HL-60/S4 (cell line): ENCODE measurements around the gene CYB5A.
"Not testable (repeated sequence)": the region's sequence is repeated elsewhere in the genome, so short reads cannot be mapped to it uniquely, and the experiment has no call there.

ENCODE experiments used
- in situ Hi-C: fragments of 300-500 bp; cut with MboI; formaldehyde crosslinking; loops from 2 replicates; pipeline ENCODE4 v1.14.3; 2022; ENCODE audit warnings: low sequenced_read_pairs

Gene CYB5A, protein sequence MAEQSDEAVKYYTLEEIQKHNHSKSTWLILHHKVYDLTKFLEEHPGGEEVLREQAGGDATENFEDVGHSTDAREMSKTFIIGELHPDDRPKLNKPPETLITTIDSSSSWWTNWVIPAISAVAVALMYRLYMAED

DNA sequence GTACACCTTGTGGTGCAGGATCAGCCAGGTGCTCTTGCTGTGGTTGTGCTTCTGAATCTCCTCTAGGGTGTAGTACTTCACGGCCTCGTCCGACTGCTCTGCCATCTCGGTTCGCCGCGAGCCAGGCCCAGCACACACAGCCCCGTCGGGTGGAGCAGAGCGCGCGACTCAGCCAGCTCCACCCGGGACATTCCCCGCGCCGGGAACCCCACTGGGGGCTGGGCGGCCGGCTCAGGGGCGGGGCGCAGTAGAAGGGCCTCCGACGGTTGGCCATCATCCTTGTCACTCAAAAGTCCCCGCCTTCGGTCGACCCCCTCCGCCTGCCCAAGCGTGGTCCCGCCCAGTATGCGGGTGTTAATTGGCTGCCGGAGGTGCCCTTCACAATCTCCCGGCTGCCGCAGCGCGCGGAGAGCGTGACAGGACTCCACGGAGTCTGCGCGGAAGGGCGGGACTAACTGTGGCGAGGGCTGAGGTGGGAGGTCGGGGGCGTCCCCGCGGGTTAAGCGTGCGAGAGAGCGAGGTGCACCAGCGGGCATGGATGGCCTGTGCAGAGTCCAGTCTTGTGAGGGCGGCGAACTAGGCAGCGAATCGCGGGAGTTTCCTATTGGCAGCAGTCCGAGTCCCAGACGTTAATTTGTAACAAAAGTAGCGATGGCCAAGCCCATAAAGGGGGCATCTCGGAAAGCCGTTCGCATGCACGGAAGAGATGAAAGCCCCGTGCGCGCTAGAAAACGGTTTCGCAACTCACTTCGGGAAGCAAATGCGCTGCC lies at the start of gene CYB5A:
Gene CYB5A, minus strand, starts transcription at position 193 of the 770 bp plus-strand sequence. Its CDS starts 88 bp downstream, at position 105.
- in situ Hi-C loops: no loop called here

DNA sequence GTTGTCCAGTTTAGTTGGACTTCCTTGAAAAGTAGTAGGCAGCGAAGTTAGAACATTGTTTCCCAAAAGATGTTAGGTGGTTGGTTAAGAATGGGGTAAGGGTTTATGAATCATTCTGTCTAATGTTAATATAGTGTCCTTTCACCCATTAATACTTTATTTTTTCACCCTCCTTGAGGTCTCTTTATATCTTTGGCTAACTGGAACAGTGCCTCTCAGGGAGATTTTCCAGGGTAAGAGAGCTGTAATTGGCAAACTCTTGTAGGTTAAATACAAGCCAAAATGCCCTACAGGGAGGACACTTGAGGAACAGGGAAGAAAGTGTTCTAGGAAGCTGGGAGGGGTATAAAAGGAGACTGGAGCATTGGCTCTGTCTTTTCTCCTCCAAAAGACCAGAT lies 46.1 kb upstream of the CYB5A start:
- in situ Hi-C loops: no loop called here

DNA sequence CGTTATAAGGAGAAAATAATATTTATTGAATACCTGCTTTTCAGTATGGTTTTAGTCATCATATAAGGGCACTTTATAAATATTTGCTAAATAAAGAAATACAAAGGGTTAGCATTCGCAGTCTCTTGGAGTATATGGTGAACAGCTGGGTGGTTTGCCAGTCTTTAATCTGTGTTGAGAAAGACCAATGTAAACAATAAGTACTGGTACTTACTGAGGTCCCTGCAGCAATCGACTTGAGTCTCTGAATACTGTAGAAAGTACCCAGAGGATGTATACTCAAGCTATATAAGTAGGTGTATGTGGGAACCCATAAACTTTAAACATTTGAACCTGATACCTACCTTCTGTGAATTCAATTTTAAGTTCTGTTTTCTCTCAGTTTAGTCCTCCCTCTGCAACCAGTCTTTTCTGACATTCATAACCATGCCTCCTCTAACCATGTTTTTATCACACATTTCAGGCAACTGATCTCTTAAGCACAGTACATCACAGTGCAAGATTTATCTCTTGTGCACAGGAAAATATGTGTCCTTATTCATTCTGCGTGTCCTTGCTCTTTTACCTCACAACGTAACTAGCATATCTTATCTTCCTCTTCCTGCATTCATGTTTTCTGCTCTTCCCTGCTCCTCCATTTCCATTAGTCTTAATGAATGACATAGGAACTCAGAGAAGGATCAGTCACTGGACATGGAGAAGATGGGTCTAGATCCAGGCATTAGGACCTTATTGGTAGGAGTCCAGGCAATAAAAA lies 45.6 kb upstream of the CYB5A start:
- in situ Hi-C loops: no loop called here

DNA sequence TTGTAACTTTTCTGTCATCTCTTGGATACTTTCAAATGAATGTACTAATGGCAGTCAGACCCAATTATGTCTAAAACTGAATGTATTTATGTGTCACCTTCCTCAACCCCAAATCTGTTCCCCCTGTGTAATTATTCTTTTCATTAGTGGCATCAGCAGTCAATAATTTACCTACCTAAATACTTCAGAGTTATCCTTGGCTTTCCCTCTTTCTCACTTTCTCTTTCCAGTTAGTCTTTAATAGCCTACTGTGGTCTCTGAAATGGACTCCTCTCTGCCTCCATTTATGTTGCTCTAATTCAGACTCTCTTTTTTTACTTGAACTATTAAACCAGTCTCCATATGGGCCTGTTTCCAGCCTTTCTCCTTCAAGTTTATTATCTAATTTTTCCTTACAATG lies 44.9 kb upstream of the CYB5A start:
- in situ Hi-C loops: no loop called here

DNA sequence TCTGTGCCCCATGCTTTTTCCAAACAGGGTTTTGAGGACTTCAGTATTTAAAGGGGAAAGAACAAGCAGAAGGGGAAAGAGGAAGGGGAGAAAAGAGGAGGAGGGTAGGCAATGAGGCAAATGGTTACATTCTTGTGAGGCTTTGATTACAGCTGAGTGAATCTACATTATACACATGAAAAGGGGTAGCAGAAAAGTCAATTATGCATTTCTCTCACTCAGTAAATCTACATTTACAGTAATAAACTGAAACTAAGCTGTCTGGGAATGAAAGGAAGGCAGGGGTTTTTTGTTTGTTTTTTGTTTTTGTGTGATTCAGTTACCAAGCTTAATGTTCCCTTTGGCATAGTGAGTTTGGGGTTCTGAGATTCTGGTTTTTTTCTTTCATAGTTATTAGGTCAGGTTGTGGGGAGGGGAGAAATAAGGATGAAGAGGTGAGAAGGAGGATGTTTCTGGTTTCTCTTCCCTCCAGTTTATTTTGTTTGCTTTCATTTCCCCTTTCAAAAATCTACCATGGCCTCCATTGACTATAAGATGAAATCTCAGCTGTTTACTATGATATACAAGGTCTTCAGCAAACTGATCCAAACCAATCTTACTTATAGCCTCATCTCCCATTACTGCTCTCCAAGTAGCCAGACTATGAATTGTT lies 42.6 kb upstream of the CYB5A start:
- in situ Hi-C loops: no loop called here

DNA sequence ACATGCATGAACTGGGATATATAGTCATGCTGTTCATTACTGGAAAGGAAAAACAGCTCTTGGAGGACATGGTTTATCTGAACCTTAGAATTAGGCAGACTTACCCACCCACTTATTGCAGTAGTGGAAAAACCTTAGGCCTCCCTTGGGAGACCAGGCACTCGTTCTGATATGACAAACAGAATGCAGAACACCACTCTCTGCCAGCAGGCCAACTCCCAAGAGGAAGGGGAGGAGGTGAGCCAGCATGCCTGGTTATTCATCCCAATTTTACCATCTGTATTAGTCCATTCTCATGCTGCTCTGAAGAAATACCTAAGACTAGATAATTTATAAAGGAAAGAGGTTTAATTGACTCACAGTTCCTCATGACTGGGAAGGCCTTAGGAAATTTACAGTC lies 41.3 kb upstream of the CYB5A start:
- in situ Hi-C loops: no loop called here

DNA sequence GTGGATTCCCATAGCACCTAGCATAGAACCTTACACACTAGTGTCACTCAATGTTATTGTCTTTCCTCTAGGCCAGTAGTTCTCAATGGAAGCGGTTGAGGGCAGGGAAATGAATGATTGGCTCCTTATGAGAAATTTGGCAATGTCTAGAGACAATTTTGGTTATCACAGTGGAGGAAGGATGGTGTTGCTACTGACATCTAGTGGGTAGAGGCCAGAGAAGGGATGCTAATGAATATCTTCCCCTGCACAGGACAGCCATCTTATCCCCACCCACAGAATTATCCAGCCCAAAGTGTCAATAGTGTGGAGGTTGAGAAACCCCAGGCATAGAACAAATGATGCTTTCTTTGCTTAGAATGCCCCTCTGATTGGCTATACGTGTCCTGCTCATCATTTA lies 39.6 kb upstream of the CYB5A start:
- in situ Hi-C loops: no loop called here

DNA sequence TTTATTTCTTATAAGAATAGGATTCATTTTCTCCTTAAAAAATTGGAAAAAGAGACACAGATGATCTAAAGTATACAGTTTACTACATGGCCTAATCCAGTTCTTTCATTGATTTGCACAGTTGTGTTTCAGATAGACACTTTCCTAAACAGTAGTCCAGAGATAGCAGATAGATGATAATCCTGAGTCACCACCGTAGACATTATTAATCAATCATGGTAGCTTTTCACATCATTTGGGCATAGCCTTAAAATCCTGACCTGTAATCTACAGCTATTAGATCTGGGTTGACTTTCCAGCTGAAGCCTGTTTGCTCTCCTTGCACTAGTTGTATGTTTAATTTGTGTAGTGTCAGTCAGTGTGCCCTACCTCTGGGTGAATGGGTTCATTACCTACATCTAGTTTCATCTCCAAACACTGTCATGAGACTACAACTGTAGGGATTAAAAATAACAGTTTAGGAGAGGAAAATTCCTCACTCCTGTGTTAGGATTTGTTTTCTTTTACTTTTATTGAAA lies 38.0 kb upstream of the CYB5A start:
- in situ Hi-C loops: no loop called here

DNA sequence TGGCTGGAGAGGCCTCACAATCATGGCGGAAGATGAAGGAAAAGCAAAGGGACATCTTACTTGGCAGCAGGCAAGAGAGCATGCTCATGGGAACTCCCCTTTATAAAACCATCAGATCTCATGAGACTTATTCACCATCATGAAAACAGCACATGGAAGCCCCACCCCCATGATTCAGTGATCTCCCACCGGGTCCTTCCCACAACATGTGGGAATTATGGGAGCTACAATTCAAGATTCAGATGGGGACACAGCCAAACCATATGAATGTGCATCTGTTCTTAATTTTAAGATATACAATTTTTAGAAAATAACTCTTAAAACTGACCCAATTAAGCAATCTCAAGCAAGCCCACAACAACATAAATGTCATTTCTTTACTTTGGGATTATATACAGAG lies 36.4 kb upstream of the CYB5A start:
- in situ Hi-C loops: no loop called here

DNA sequence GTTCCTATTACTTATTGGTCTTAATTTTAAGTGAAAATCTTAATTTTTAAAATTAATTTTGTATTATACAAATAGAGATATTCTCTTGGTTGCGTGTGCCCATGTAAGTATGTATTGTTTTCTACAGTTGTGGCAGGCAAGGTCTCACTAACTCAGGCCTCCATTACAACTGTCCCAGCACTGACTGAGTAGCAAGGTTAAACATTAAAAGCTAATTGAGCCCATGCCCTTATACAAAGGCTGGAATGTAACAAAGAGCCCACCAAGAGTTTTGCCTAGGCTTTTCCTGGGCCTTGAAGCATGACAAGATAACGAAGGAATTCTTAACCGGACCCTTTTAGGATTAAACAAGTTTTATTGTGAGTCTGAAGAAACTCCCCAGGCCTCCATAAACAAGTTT lies 35.0 kb upstream of the CYB5A start:
- in situ Hi-C loops: not testable (repeated sequence)

DNA sequence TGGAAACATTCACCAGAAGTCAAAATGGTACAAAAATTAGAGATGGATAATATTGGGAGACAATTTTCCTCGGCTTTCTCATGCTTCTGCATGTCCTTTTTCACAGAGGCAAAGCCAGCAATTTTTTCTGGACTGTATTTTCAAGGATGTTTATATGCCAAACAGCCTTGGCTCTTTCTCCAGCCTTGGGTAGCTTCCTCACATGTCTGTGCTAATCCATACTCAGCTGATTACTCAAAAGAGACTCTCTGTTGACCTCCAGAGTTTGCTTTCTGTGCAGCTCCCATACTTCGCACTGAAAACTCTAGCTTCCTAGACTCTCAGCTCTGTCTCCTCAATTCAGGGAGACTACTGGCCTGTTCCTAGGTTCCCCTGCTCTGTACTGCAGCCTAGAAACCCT lies 34.5 kb upstream of the CYB5A start:
- in situ Hi-C loops: no loop called here

DNA sequence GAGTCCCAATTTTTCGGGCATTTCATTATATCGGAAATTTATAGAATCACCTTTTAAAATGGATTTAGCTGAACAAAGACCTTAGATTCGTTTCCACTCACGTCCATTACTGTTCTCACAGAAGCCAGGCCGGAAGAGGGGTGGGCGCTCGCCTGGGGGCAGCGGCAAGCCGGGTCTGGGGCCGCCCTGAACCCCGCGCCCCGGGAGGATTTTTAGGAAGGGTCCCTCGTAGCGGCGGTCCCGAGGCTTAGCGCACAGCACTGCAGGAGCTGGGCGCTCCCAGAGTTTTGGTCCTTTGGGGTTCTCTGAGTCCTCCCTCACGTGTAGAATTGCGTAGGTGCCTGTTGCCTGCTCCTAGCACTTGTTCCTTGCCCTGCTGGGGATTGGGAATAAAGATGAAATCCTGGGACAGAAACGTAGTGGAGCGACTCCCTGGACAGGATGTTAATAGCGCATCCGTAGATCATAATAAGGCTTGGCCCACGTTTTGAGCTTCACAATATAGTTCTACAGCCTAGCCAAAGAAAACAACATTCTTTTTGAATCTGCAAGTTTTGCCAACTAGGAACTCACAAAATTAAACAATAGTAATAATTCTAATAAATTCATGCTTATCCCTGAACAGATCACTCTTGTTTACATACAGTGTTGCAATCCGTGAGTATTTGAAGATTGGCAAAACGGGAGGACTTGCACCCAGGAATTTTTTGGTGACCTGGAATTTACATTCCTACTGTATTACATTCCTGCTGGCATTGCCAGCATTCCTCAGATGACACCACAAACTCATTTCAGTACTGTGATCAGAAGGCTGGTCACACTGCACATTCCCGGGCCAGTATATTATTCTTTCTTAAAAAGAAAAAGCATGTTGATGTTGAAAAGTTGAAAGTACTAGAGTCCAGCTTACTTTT lies 24.8 kb upstream of the CYB5A start:
- in situ Hi-C loops: no loop called here

DNA sequence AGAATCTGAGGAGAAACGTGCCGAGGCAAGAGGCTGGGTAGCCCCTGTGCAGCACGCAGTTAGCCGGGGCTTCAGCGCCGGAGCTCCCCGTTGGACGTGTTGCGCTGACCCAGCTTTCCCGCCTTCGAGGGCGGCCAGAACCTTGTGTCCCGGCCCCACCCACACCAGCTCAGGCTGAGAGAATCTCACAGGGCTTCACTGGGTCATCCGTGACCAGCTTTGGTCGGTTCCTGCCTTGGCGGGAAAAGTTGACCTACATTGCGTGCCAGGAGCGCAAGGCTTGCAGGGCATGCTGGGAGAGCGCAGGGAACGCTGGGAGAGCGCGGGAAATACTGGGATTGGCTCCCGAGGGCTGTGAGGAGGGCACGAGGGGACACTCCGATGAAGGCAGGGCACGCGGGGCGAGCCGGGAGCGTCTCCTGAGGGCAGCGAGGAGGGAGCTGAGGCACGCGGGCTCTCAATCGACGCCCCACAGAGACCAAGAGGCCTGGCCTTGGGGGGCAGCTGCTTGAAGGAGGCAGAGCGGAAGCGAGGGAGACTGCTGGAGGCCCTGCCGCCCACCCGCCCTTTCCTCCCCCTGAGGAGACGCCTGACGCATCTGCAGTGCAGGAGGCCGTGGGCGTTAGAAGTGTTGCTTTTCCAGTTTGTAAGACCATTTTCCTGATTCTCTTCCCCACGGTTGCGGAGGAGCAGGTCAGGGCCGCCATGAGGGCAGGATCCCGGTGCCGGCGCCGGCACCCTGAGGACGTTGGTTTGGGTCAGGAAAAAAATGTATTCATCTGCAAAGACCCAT lies 23.9 kb upstream of the CYB5A start, which contains the start of gene C18orf63:
Gene C18orf63, plus strand, starts transcription at position 376 of the 793 bp plus-strand sequence. CDS start 2,027 bp downstream, outside the sequence.
- in situ Hi-C loops: no loop called here

DNA sequence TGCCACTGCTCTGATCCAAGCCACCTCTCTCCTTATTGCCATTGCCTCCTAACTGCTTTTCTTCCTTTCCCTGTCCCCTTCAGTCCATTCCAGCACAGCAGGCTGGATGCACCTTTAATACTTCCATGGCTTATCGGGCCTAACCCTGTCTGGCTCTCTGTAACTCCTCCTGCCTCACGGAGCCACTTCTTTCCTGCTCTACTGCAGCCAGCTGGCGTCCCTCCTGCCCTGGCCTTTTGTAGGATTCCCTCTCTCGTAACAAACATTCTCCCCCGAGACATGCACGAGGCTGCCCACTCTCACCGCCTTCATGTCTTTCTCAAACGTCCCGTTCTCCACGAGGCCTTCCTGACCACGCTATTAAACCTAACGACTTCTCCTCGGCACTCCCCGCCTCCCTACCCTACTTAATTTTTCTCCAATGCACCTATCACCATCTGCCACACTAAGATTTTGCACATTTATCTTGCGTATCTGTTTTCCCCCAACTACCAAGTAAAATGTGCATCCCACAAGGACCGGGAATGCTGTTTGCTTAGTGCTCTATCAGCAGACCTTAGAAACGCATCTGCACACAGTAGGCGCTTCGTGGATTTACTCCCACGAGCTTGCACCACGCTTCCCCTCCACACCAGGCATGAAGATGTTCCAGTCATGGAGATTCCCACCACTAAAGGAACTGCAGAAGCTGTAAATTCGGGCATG lies 23.1 kb upstream of the CYB5A start:
- in situ Hi-C loops: no loop called here

DNA sequence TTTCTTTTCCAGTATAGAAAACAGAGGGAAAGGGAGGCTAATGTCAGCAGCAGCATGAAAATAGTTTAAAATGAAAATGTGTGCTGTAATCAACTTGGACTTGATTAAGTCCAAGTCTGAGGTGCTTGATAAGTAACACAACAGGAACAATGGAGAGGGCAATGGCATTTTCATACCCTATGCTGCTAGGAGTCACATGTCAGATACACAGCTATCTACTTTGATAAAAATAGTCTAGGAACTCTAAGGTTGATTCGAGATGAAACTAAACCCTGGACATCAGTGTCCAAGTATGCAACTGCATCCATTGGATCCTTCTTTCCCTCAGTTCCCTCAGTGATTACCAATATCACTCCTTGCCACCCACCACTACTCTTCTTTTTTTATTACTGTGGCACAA lies 19.2 kb upstream of the CYB5A start:
- in situ Hi-C loops: no loop called here

DNA sequence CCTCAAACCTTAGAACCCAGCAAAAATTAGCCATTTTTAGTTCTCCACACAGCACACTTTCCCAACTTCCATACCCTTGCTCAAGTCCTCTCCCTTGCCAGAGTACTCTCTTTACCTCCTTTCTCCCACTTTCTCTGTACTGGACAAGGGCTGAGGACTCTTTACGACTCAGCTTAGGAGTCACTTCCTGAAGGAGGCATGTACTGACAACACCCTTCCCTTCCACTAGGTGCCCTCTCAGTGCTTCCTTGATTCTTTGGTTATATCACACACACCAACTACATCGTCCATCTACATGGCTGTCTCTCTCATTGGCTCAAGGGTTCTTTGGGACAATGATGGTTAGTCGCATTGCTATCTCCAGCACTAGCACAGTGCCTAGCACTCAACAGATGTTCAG lies 18.6 kb upstream of the CYB5A start:
- in situ Hi-C loops: no loop called here

DNA sequence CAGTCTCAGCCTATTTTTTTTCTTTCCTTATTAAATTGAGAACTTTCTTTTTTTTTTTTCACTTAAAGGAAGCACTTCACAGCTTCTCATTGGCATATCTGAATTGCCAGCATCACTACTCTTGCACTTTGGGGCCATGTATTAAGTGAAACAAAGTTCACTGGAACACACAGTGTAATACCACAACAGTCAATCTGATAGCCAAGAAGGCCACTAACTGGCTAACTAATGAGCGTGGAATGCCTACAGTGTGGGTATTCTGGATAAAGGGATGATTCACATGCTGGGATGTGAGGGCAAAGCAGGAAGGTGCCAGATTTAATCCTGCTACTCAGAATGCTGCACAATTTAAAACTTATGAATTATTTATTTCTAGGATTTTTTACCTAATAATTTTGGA lies 12.2 kb upstream of the CYB5A start:
- in situ Hi-C loops: no loop called here

DNA sequence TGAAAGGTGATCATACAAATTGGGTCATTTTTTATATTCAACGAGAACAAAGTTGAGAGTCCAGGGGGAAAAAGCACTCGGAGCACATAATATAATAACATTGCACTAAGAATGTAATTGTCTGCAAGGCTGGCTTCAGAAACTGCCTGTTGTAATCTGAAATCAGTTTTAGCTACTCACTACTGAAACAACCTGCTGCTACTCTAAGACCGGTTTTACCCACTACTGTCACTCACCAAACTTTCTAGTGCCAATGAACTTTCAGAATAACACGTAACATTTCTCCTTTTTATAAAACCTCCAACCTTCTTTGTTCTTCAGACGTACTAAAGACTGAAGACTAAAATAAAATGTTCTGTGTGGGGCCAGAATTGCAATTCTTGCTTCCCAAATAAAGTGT lies 11.5 kb upstream of the CYB5A start:
- in situ Hi-C loops: no loop called here

DNA sequence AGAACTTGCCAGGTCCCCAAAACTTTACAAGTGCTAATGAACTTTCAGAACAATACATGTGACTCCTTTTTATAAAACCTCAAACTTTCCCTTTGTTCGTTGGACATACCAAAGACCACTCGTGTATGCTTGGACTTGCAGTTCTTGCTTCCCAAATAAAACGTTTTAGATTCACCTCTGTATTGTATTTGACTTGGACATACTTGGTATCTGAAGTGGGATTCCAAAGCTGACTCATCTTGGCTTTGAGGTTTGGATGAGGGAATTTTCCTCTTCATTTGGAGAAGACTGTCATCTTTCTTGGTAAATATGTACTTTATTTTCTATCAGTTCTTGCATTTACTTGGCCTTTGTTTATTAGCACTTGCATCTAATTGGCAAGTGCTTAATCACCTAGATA lies 8.0 kb upstream of the CYB5A start:
- in situ Hi-C loops: no loop called here
